CD4-positive, alpha-beta T cell (primary cell): ENCODE data around the gene MARCHF9. TPM values are rescaled to one million over a fixed set of nuclear protein-coding genes. Genes with fewer than 3 reads are reported as not detected.
A peak's percentile ranks its signal among the peaks of the same experiment; 100 is the strongest.

ENCODE experiments used
- ATAC-seq: fragments of 200-7000 bp; cut with Tn5 transposase; one replicate; pipeline ENCODE4 v1.10.0; 2022; ENCODE audit warnings: mild to moderate bottlenecking; ENCODE audit not compliant: poor library complexity
- CTCF ChIA-PET: fragments of 350-600 bp; sonication (Branson Sonifier 250); formaldehyde crosslinking; loops from one replicate; lab custom pipeline; 2021; ENCODE audit warnings: antibody characterized with exemption, inconsistent platforms; lab: Charles Lee
- POLR2A ChIA-PET: fragments of 350-600 bp; sonication (Branson Sonifier 250); formaldehyde crosslinking; loops from one replicate; lab custom pipeline; 2021; ENCODE audit warnings: antibody characterized with exemption, inconsistent platforms; lab: Charles Lee
- DNase-seq, 14 experiments: peaks; one replicate each; pipeline ENCODE4 v3.0.0-alpha.2; 2013 to 2020; ENCODE audit warnings: mixed read lengths in 2 of 14
- H3K27ac ChIP-seq, 2 donors: one replicate each; pipeline versions ENCODE4 v1.5.1 to v1.7.0; 2013; ENCODE audit warnings: low read length in 2 of 2, low read depth in 1 of 2, mild to moderate bottlenecking in 1 of 2
- H3K27me3 ChIP-seq, 2 experiments: 1 replicate in 1 of 2; 2 replicates in 1 of 2; pipeline versions ENCODE4 v1.6.1 to v1.7.0; 2013; ENCODE audit warnings: low read length in 2 of 2, control low read depth in 1 of 2, mild to moderate bottlenecking in 1 of 2, moderate library complexity in 1 of 2; ENCODE audit not compliant: insufficient read depth in 2 of 2, control insufficient read depth in 1 of 2
- H3K36me3 ChIP-seq: one replicate; pipeline ENCODE4 v1.6.1; 2013; ENCODE audit warnings: low read length, control low read depth; ENCODE audit not compliant: insufficient read depth
- H3K4me1 ChIP-seq: one replicate; pipeline ENCODE4 v1.6.1; 2013; ENCODE audit warnings: low read length, control low read depth; ENCODE audit not compliant: insufficient read depth
- H3K4me3 ChIP-seq: one replicate; pipeline ENCODE4 v1.5.1; 2013; ENCODE audit warnings: mild to moderate bottlenecking, low read length, moderate library complexity
- H3K9me3 ChIP-seq, 2 experiments: 1 replicate in 1 of 2; 2 replicates in 1 of 2; pipeline versions ENCODE4 v1.6.1 to v1.7.0; 2013; ENCODE audit warnings: low read length in 2 of 2, mild to moderate bottlenecking in 2 of 2, control low read depth in 1 of 2, moderate library complexity in 1 of 2; ENCODE audit not compliant: control insufficient read depth in 1 of 2, insufficient read depth in 1 of 2
- H3K27ac Mint-ChIP-seq: one replicate; pipeline ENCODE4 v1.8.0; 2020; ENCODE audit warnings: mixed read lengths
- H3K27me3 Mint-ChIP-seq: one replicate; pipeline ENCODE4 v1.8.0; 2021; ENCODE audit warnings: mixed read lengths
- H3K36me3 Mint-ChIP-seq: one replicate; pipeline ENCODE4 v1.8.0; 2021; ENCODE audit warnings: low read depth, mixed read lengths
- H3K4me1 Mint-ChIP-seq: one replicate; pipeline ENCODE4 v1.8.0; 2021; ENCODE audit warnings: low read depth, mixed read lengths
- H3K4me3 Mint-ChIP-seq: one replicate; pipeline ENCODE4 v1.8.0; 2020; ENCODE audit warnings: mild to moderate bottlenecking, mixed read lengths
- H3K9me3 Mint-ChIP-seq: one replicate; pipeline ENCODE4 v1.8.0; 2020; ENCODE audit warnings: mixed read lengths
- intact Hi-C, 2 experiments: fragments of 100-400 bp; cut with DNase I in 1 of 2; cut with micrococcal nuclease in 1 of 2; formaldehyde crosslinking; loops; one replicate each; pipeline versions ENCODE4 v1.15.1 to v1.9.0; 2023 to 2025; cut with DNase I, micrococcal nuclease
- total RNA-seq, 174 experiments: library from RNA in 2 of 174; stranded (reverse) in 2 of 174; gene quantifications; one replicate each; pipeline ENCODE4 v1.2.3 and lab custom pipeline; 2021 to 2026
- TF ChIP-seq, protein P1 (sequence below): fragments of 200-600 bp; IDR thresholded peaks from one replicate; pipeline ENCODE4 v1.8.0; 2022; ENCODE audit warnings: antibody characterized with exemption, mild to moderate bottlenecking

Gene MARCHF9
- total RNA-seq, 2 experiments from 2014 or later: 39.9 to 40.8 TPM

DNA sequence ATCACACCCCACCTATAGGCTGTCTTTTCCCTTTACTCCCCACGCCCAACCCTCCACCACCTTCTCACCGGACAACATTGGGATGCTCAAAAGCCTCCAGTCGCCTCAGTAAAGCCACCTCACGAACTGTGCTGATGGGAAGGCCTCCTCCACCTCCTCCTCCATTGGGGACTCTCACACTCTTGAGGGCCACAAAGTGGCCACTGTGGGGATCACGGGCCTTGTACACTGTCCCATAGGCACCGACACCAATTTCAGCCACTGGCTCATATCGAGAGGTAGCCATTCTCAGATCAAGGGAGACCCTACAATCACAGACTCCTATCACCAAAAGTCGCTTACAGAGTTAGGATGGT lies 3.5 kb upstream of the MARCHF9 start:
- Histone ChIP-seq H3K4me3 (peak overlapping the region; percentile 66), H3K9me3 (no peaks in the 10 kb centered on the region), H3K27ac (peak overlapping the region; percentile 74 to 78), H3K27me3 (no peaks in the 10 kb centered on the region), H3K36me3 (peaks cover 34% of the 10 kb centered on the region), H3K4me1 (peaks cover 50% of the 10 kb centered on the region)
- ATAC-seq: no peak
- intact Hi-C loops: loop anchor here (5.0 kb wide), 3 partner anchors 96 to 274 kb away; partner anchors contain the start of genes ARHGAP9 (in 1 of the 2), CTDSP2 (in 1 of the 2), DDIT3 (in 1 of the 2) and MBD6 (in 1 of the 2)
- TF ChIP-seq, protein P1, sequence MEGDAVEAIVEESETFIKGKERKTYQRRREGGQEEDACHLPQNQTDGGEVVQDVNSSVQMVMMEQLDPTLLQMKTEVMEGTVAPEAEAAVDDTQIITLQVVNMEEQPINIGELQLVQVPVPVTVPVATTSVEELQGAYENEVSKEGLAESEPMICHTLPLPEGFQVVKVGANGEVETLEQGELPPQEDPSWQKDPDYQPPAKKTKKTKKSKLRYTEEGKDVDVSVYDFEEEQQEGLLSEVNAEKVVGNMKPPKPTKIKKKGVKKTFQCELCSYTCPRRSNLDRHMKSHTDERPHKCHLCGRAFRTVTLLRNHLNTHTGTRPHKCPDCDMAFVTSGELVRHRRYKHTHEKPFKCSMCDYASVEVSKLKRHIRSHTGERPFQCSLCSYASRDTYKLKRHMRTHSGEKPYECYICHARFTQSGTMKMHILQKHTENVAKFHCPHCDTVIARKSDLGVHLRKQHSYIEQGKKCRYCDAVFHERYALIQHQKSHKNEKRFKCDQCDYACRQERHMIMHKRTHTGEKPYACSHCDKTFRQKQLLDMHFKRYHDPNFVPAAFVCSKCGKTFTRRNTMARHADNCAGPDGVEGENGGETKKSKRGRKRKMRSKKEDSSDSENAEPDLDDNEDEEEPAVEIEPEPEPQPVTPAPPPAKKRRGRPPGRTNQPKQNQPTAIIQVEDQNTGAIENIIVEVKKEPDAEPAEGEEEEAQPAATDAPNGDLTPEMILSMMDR: no peak
- H3K4me3 Mint-ChIP-seq: peak overlapping the region; percentile 89
- peaks cover 55% of the 10 kb centered on the region for H3K36me3 Mint-ChIP-seq
- H3K27ac Mint-ChIP-seq: peak overlapping the region; percentile 87
- H3K9me3 Mint-ChIP-seq: no peaks in the 10 kb centered on the region
- ChIA-PET POLR2A (interaction anchor here (0.6 to 1.2 kb wide), 7 partner anchors 10 to 1787 kb away, joined by 3 to 9 read pairs (median 3); partner anchors contain the start of genes CYP27B1 and DDIT3), CTCF (interaction anchor here (0.8 kb wide), 1 partner anchor 168 kb away, joined by 3 read pairs; no protein-coding TSS in a partner anchor)
- DNase-seq: peak in 1 of 14 experiments; percentile 39
- H3K27me3 Mint-ChIP-seq: no peaks in the 10 kb centered on the region
- H3K4me1 Mint-ChIP-seq: peaks cover 62% of the 10 kb centered on the region

DNA sequence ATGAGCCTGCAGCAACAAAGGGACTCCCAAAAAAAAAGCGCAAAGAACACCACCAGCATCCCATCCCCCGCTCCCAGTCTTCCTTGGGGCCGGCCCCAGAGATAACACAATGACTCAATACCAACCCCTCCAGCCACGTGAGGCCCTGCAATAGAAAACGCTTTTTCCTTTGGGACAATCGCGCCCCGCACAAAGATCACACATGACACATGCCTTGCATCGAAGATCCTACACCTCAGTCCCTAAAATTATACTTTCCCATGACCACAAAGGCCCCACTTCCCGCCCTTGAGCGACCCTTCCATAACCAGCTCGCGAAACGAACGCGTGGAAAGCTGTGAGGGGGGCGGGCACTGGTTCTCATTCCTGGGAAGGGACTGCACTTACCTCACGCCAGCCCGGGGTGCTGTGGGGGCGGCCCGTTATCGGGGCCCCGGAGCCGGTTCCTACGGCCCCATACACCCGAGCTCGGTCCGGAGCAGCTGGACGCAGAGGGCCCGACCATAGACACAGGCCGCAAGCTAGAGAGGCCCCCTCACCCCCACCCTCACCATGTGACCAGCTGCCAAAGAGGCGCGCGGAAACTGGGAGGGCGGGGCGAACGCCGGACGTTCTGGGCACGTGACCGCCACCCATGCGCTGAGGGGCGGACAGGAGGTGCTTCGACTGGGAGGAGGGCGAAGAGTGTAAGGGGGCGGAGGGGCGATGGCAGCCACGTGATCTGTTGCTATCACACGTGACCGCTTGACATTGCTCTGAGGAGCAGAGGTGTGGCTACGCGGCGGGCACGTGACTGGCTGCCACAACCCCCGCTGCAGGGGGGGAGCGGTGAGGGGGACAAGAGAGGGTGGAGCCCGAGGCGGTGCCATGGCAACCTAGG lies 2.9 kb upstream of the MARCHF9 start, which contains the start of gene CDK4:
Gene CDK4, minus strand, starts transcription at position 523 of the 880 bp plus-strand sequence. CDS start 593 bp downstream, outside the sequence.
- Mint-ChIP-seq H3K4me1 (peaks cover 62% of the 10 kb centered on the region), H3K27ac (peak within 1 kb of the TSS; percentile 87), H3K9me3 (no peaks in the 10 kb centered on the region), H3K36me3 (peaks cover 55% of the 10 kb centered on the region), H3K27me3 (no peaks in the 10 kb centered on the region), H3K4me3 (peak within 1 kb of the TSS; percentile 89)
- peak within 1 kb of the TSS; percentile 74 to 86 for H3K27ac ChIP-seq
- peak within 1 kb of the TSS; percentile 66 for H3K4me3 ChIP-seq
- TF ChIP-seq, protein P1: no peak
- H3K27me3 ChIP-seq: no peaks in the 10 kb centered on the region
- CTCF ChIA-PET: interaction anchor here (0.8 kb wide), 1 partner anchor 169 kb away, joined by 3 read pairs; no protein-coding TSS in a partner anchor
- H3K36me3 ChIP-seq: peaks cover 28% of the 10 kb centered on the region
- no peaks in the 10 kb centered on the region for H3K9me3 ChIP-seq
- ATAC-seq (peak; percentile 75), DNase-seq (peak; percentile 97 to 100 (median 98))
- H3K4me1 ChIP-seq: peaks cover 54% of the 10 kb centered on the region
- intact Hi-C loops: loop anchor here (1.0 to 5.0 kb wide), 4 partner anchors 11 to 275 kb away; partner anchors contain the start of genes ARHGAP9 (in 1 of the 2), CTDSP2 (in 1 of the 2), DDIT3 (in 1 of the 2) and MBD6 (in 1 of the 2)
- POLR2A ChIA-PET: interaction anchor here (0.6 to 1.2 kb wide), 9 partner anchors 11 to 1787 kb away, joined by 3 to 9 read pairs (median 3); partner anchors contain the start of genes CYP27B1, DDIT3, EEF1AKMT3 and METTL1

DNA sequence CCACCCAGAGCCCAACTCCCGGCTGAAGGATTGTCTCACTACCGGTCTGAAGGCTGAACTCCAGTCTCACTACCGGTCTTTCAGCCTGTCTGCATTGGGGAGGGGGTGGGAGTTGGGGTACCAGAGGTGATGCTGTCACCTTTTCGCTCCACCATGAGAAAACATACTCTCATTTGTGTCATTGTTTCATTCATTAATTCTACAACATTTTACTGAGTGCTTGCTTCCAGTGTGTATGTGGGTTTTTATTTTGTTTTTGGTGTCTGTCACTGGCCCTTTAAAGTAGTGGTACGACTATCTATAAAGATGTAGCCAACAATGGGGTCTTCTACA lies 2.3 kb upstream of the MARCHF9 start:
- DNase-seq (no peak), ATAC-seq (no peak)
- peaks cover 59% of the 10 kb centered on the region for H3K4me1 Mint-ChIP-seq
- H3K4me3 Mint-ChIP-seq: peak overlapping the region; percentile 89
- ChIA-PET CTCF (no interaction called here), POLR2A (interaction anchor here (1.0 to 1.2 kb wide), 5 partner anchors 11 to 32 kb away, joined by 3 to 9 read pairs (median 3); partner anchors contain the start of genes CYP27B1, EEF1AKMT3 and METTL1)
- peaks cover 51% of the 10 kb centered on the region for H3K36me3 Mint-ChIP-seq
- Histone ChIP-seq H3K9me3 (no peaks in the 10 kb centered on the region), H3K4me1 (peaks cover 56% of the 10 kb centered on the region), H3K36me3 (peaks cover 23% of the 10 kb centered on the region), H3K27ac (peak overlapping the region; percentile 73 to 86), H3K27me3 (no peaks in the 10 kb centered on the region), H3K4me3 (peak overlapping the region; percentile 12)
- H3K27ac Mint-ChIP-seq: peak overlapping the region; percentile 87
- intact Hi-C loops: loop anchor here (1.0 to 5.0 kb wide), 4 partner anchors 11 to 275 kb away; partner anchors contain the start of genes ARHGAP9 (in 1 of the 2), CTDSP2 (in 1 of the 2), DDIT3 (in 1 of the 2) and MBD6 (in 1 of the 2)
- TF ChIP-seq, protein P1: no peak
- H3K27me3 Mint-ChIP-seq: no peaks in the 10 kb centered on the region
- H3K9me3 Mint-ChIP-seq: no peaks in the 10 kb centered on the region
